HG03460 (cell line): ENCODE data around the gene QPCT.
"Not testable (repeated sequence)": the region's sequence is repeated elsewhere in the genome, so short reads cannot be mapped to it uniquely, and the experiment has no call there.

Experiments used
- ATAC-seq: cut with Tn5 transposase; IDR thresholded peaks from one replicate; pipeline ENCODE4 v1.9.1; 2021; ENCODE audit not compliant: unreplicated experiment

QPCT gene

GRCh38 chr2:37357530-37357929, 13.1 kb downstream of the QPCT start:
- ATAC-seq = no peak

- no peak for ATAC-seq
These were observed 14.0 kb downstream of the QPCT start for GRCh38 chr2:37358466-37358865.

GRCh38 chr2:37361216-37361815, 16.9 kb downstream of the QPCT start:
- no peak for ATAC-seq

GRCh38 chr2:37361994-37362698, 17.7 kb downstream of the QPCT start:
- no peak for ATAC-seq

- ATAC-seq = no peak
These were observed 19.9 kb downstream of the QPCT start for GRCh38 chr2:37364351-37364750.

- peak; percentile 84 for ATAC-seq
These were observed 21.2 kb downstream of the QPCT start for GRCh38 chr2:37365669-37366068.

- ATAC-seq = no peak
These were observed 22.3 kb downstream of the QPCT start for GRCh38 chr2:37366773-37367172.

GRCh38 chr2:37367310-37367709, 22.9 kb downstream of the QPCT start:
- no peak for ATAC-seq

GRCh38 chr2:37367984-37368383, 23.6 kb downstream of the QPCT start:
- ATAC-seq = no peak

GRCh38 chr2:37370666-37371065, 26.2 kb downstream of the QPCT start:
- ATAC-seq = no peak

GRCh38 chr2:37372000-37372399, 27.6 kb downstream of the QPCT start:
- no peak for ATAC-seq

- peak; percentile 16 for ATAC-seq
These were observed 31.4 kb downstream of the QPCT start for GRCh38 chr2:37375741-37376288.

- ATAC-seq = peak; percentile 96
These were observed 32.2 kb downstream of the QPCT start for GRCh38 chr2:37376421-37377186.

GRCh38 chr2:37377187-37377532, 32.7 kb downstream of the QPCT start:
- ATAC-seq = peak; percentile 44

- no peak for ATAC-seq
These were observed 34.0 kb downstream of the QPCT start for GRCh38 chr2:37378411-37378810.

GRCh38 chr2:37379881-37380296, 35.5 kb downstream of the QPCT start:
- no peak for ATAC-seq

GRCh38 chr2:37380787-37381186, 36.4 kb downstream of the QPCT start:
- not testable (repeated sequence) for ATAC-seq

GRCh38 chr2:37384261-37384660, 39.8 kb downstream of the QPCT start:
- not testable (repeated sequence) for ATAC-seq

GRCh38 chr2:37387148-37387835, 42.9 kb downstream of the QPCT start:
- ATAC-seq = no peak

GRCh38 chr2:37388074-37388473, 43.6 kb downstream of the QPCT start:
- ATAC-seq = no peak

- no peak for ATAC-seq
These were observed 45.0 kb downstream of the QPCT start for GRCh38 chr2:37389395-37389794.
